OCI-LY7 (cell line): Measurements from ENCODE around the gene PKD1L1.

Experiments used
- EZH2phosphoT487 ChIP-seq: fragments of 200-600 bp; sonication (generic); IDR thresholded peaks from 2 replicates; pipeline ENCODE4 v1.6.1; 2018; ENCODE audit warnings: low read depth, borderline replicate concordance, mild to moderate bottlenecking, mixed run types, antibody characterized with exemption, low read length, moderate library complexity, mixed read lengths
- TF ChIP-seq, protein P1 (sequence below): fragments of 200-600 bp; sonication (generic); conservative IDR thresholded peaks from 2 replicates; pipeline ENCODE4 v1.5.1; 2014; ENCODE audit warnings: mild to moderate bottlenecking, antibody characterized with exemption, low read length, moderate library complexity, mixed read lengths

DNA sequence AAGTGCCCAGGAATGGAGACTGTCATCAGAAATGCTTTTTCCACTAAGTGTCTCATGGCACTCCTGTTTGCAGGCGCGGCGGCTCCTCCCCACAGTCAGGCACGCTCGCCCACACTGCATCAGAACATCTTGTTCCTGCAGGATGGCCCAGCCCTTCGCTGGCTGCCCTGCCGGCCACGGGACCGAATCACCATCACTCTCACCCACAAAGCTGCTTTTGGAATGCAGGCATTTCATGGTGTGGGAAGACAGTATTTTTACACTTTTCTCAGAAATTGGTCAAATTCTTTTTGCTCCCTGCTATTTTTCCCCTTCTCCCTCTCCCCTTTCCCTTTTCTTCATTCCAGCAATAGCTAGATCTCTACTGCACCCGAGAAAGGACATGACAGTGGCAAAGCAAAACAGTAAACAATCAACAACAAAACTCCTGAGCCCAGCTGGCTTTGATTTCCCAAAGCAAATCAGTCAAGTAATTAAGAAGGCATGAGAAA is 190.3 kb downstream of the PKD1L1 start:
- TF ChIP-seq, protein P1, sequence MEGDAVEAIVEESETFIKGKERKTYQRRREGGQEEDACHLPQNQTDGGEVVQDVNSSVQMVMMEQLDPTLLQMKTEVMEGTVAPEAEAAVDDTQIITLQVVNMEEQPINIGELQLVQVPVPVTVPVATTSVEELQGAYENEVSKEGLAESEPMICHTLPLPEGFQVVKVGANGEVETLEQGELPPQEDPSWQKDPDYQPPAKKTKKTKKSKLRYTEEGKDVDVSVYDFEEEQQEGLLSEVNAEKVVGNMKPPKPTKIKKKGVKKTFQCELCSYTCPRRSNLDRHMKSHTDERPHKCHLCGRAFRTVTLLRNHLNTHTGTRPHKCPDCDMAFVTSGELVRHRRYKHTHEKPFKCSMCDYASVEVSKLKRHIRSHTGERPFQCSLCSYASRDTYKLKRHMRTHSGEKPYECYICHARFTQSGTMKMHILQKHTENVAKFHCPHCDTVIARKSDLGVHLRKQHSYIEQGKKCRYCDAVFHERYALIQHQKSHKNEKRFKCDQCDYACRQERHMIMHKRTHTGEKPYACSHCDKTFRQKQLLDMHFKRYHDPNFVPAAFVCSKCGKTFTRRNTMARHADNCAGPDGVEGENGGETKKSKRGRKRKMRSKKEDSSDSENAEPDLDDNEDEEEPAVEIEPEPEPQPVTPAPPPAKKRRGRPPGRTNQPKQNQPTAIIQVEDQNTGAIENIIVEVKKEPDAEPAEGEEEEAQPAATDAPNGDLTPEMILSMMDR = no peak
- no peak for TF ChIP-seq EZH2phosphoT487
